Immature natural killer cell (primary cell): ENCODE data around the gene FOXO4. TPM values are rescaled to one million over a fixed set of nuclear protein-coding genes. Genes with fewer than 3 reads are reported as not detected.
A peak's percentile ranks its signal among the peaks of the same experiment; 100 is the strongest.

Experiments used
- DNase-seq, 3 donors: peaks; one replicate each; pipeline ENCODE4 v3.0.0; 2022; ENCODE audit warnings: mixed read lengths in 1 of 3
- H3K27ac Mint-ChIP-seq, 6 donors: one replicate each; pipeline ENCODE4 v1.8.0; 2020; ENCODE audit warnings: mixed read lengths in 6 of 6, mild to moderate bottlenecking in 5 of 6, inconsistent platforms in 4 of 6, moderate library complexity in 3 of 6
- H3K27me3 Mint-ChIP-seq, 3 donors: one replicate each; pipeline ENCODE4 v1.8.0; 2020 to 2021; ENCODE audit warnings: low read depth in 3 of 3, mild to moderate bottlenecking in 3 of 3, mixed read lengths in 3 of 3, moderate library complexity in 3 of 3, inconsistent platforms in 1 of 3
- H3K36me3 Mint-ChIP-seq, 3 donors: one replicate each; pipeline ENCODE4 v1.8.0; 2020; ENCODE audit warnings: mixed read lengths in 3 of 3, inconsistent platforms in 2 of 3, mild to moderate bottlenecking in 2 of 3
- H3K4me1 Mint-ChIP-seq, 2 donors: one replicate each; pipeline ENCODE4 v1.8.0; 2020; ENCODE audit warnings: inconsistent platforms in 2 of 2, mild to moderate bottlenecking in 2 of 2, mixed read lengths in 2 of 2, moderate library complexity in 1 of 2
- H3K4me3 Mint-ChIP-seq, 5 donors: one replicate each; pipeline ENCODE4 v1.8.0; 2020; ENCODE audit warnings: mild to moderate bottlenecking in 5 of 5, mixed read lengths in 5 of 5, inconsistent platforms in 3 of 5, moderate library complexity in 3 of 5
- H3K9me3 Mint-ChIP-seq, 6 donors: one replicate each; pipeline ENCODE4 v1.8.0; 2020; ENCODE audit warnings: mild to moderate bottlenecking in 6 of 6, mixed read lengths in 6 of 6, inconsistent platforms in 4 of 6, moderate library complexity in 3 of 6
- polyA plus RNA-seq, 3 donors: library from polyadenylated mRNA; unstranded; fragments of 300-500 nt; fragmentation: Illumina TruSeq; gene quantifications; one replicate each; pipeline ENCODE4 v1.2.3, GENCODE V29; 2021

The FOXO4 gene
- polyA plus RNA-seq, 3 donors from 2014 or later: 1.8 to 6.5 (median 2.9) TPM

DNA sequence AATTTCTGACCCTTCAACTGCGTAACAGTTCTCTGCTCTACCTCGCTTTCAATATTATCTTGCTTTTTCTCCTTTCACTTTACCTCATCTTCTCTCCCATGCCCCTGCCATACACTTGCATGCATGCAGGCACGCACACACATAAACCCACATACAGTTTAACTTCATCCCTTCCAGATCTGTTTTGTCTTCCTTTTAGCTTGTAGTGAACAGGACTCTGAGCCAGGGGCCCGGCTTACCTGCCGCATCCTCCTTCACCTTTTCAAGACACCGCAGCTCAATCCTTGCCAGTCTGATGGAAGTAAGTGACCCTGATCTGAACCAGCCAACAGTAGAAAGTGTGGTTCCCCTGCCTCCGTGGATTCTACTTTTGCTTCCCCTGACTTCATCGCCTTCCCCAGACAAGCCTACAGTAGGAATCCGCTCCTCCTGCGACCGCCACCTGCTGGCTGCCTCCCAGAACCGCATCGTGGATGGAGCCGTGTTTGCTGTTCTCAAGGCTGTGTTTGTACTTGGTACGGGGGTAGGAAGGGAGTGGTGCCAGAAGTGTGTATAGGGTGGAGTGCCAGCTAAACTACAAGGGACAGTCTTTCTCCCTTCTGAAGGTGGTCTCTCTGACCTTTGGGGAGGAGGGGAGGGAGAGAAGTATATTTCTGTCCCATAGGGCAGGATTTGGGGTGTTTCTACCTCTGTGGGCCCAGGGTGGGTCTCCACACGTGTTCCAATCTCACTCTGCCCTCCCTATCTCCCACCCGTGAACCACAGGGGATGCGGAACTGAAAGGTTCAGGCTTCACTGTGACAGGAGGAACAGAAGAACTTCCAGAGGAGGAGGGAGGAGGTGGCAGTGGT, 33.5 kb downstream of the FOXO4 start:
- Mint-ChIP-seq H3K9me3 (no peaks in the 10 kb centered on the region), H3K36me3 (peaks cover 13 to 20% (median 16%) of the 10 kb centered on the region in 3 donors), H3K27ac (peak overlapping the region; percentile 29 to 83 (median 46)), H3K27me3 (peaks cover 4 to 7% (median 6%) of the 10 kb centered on the region in 3 donors), H3K4me1 (peaks cover 11 to 14% of the 10 kb centered on the region in 2 donors), H3K4me3 (no peak overlapping the region)
- peak; percentile 67 to 73 (median 70) for DNase-seq

GRCh38 chrX:71131510-71131909, 35.9 kb downstream of the FOXO4 start:
- Mint-ChIP-seq H3K27me3 (peaks cover 3 to 12% (median 3%) of the 10 kb centered on the region in 3 donors), H3K27ac (peak overlapping the region in 2 of 6 donors; percentile 12 to 14), H3K4me1 (peaks cover 9 to 14% of the 10 kb centered on the region in 2 donors), H3K4me3 (no peak overlapping the region), H3K9me3 (no peaks in the 10 kb centered on the region), H3K36me3 (peaks cover 11 to 27% (median 24%) of the 10 kb centered on the region in 3 donors)
- no peak for DNase-seq

- Mint-ChIP-seq H3K4me1 (peaks cover 0 to 6% of the 10 kb centered on the region in 2 donors), H3K4me3 (no peak overlapping the region), H3K27me3 (peaks cover 4 to 11% (median 4%) of the 10 kb centered on the region in 3 donors), H3K36me3 (peaks cover 6 to 21% (median 7%) of the 10 kb centered on the region in 3 donors), H3K27ac (peak overlapping the region in 1 of 6 donors; percentile 23), H3K9me3 (no peaks in the 10 kb centered on the region)
- no peak for DNase-seq
These were observed 44.8 kb downstream of the FOXO4 start for GRCh38 chrX:71140440-71140839.

- Mint-ChIP-seq H3K4me3 (no peak overlapping the region), H3K9me3 (no peaks in the 10 kb centered on the region), H3K36me3 (peaks cover 0 to 13% (median 6%) of the 10 kb centered on the region in 3 donors), H3K27ac (no peak overlapping the region), H3K4me1 (peaks cover 12 to 16% of the 10 kb centered on the region in 2 donors), H3K27me3 (peaks cover 4 to 14% (median 7%) of the 10 kb centered on the region in 3 donors)
- DNase-seq: no peak
These were observed 47.9 kb downstream of the FOXO4 start for GRCh38 chrX:71143508-71143907.

- DNase-seq: no peak
- H3K27ac Mint-ChIP-seq: no peak within 1 kb of the TSS
- H3K27me3 Mint-ChIP-seq: peaks cover 0 to 14% (median 6%) of the 10 kb centered on the region in 3 donors
- H3K4me3 Mint-ChIP-seq: peak within 1 kb of the TSS; percentile 3 to 50 (median 42)
- H3K36me3 Mint-ChIP-seq: peaks cover 0 to 6% (median 0%) of the 10 kb centered on the region in 3 donors
- peaks cover 12 to 16% of the 10 kb centered on the region in 2 donors for H3K4me1 Mint-ChIP-seq
- H3K9me3 Mint-ChIP-seq: no peaks in the 10 kb centered on the region
These were observed 49.0 kb downstream of the FOXO4 start, which contains the start of gene NLGN3 for GRCh38 chrX:71144651-71145050. Gene NLGN3, plus strand, starts transcription at chrX:71144841. Its CDS starts 2,909 bp downstream, at chrX:71147750.

DNA sequence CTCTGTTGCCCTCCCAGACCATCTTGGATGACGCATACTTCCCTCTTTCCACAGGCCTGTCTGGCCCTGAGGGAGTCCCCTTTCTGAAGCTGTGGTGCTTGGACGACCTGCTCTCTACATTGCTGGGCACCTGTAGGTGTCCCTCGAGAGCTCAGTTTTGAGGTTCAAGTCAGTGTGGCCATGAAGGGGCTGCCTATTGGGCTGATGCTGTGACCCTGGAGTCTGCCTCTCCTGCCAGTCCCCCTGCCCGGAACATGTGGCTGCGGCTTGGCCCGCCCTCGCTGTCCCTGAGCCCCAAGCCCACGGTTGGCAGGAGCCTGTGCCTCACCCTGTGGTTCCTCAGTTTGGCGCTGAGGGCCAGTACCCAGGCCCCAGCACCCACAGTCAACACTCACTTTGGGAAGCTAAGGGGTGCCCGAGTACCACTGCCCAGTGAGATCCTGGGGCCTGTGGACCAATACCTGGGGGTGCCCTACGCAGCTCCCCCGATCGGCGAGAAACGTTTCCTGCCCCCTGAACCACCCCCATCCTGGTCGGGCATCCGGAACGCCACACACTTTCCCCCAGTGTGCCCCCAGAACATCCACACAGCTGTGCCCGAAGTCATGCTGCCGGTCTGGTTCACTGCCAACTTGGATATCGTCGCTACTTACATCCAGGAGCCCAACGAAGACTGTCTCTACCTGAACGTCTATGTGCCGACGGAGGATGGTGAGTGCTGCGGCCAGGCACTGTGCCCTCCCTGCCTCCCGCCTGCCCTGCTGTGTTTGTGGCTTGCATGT, 52.0 kb downstream of the FOXO4 start:
- peaks cover 0 to 21% (median 6%) of the 10 kb centered on the region in 3 donors for H3K27me3 Mint-ChIP-seq
- H3K4me1 Mint-ChIP-seq: peaks cover 12 to 16% of the 10 kb centered on the region in 2 donors
- H3K9me3 Mint-ChIP-seq: no peaks in the 10 kb centered on the region
- H3K4me3 Mint-ChIP-seq: no peak overlapping the region
- H3K36me3 Mint-ChIP-seq: no peaks in the 10 kb centered on the region
- peak overlapping the region in 1 of 6 donors; percentile 21 for H3K27ac Mint-ChIP-seq
- no peak for DNase-seq

DNA sequence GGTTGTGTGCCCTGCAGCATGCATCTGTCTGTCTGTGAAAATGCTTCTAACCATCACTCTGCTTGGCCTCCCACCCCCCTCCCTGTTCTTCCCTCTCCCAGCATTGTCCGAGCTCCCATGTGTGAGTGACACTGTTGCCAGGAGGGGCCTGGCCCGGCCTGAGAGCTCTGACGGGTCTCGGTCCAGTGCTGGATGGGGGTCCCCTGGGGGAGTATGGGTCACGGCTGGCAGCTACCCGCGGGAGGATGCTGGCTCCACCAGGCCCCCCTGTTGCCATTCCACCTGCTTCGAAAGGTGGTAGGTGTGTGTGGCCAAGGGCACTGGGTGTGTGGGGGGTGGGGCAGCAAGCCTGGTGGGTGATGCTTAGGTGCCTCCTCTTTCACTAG, 52.6 kb downstream of the FOXO4 start:
- Mint-ChIP-seq H3K4me1 (peaks cover 12 to 16% of the 10 kb centered on the region in 2 donors), H3K36me3 (no peaks in the 10 kb centered on the region), H3K4me3 (no peak overlapping the region), H3K27ac (no peak overlapping the region), H3K27me3 (peaks cover 0 to 19% (median 7%) of the 10 kb centered on the region in 3 donors), H3K9me3 (no peaks in the 10 kb centered on the region)
- DNase-seq: no peak

DNA sequence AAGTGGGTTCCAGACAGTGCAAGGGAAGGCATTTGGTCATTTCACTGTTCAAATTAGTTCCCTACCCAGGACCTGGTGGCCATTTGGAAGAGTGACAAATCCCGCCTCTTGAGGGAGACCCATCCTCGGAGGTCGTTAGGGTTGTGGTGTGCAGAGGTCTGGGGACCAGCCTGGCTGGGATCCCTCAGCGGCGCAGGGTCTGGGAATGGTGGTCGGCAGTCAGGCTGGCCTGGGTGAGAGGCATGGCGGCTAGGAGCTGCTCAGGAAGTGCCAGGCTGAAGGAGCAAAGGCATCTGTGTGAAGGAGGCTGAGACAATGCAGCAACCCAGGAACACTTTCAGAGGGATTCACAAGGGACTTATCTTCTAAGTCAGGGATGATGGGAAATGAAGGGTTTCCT, 55.7 kb downstream of the FOXO4 start:
- peaks cover under 1 to 4% of the 10 kb centered on the region in 2 donors for H3K4me1 Mint-ChIP-seq

More for the DNA sequence above, 55.7 kb downstream of the FOXO4 start:
- Mint-ChIP-seq H3K27ac (no peak overlapping the region), H3K36me3 (no peaks in the 10 kb centered on the region), H3K27me3 (peaks cover 0 to 9% (median 3%) of the 10 kb centered on the region in 3 donors), H3K4me3 (no peak overlapping the region), H3K9me3 (no peaks in the 10 kb centered on the region)
- no peak for DNase-seq

Other genes starting within 250 kb of the FOXO4 start
- not detected for gene TEX11, start 187.1 kb upstream of the FOXO4 start, polyA plus RNA-seq
- not detected for gene SLC7A3, start 164.8 kb upstream of the FOXO4 start, polyA plus RNA-seq
- 1 to 10 TPM; 5.3 to 9.2 (median 5.9) TPM for gene SNX12, start 27.5 kb upstream of the FOXO4 start, polyA plus RNA-seq
- gene CXorf65, start 10.9 kb downstream of the FOXO4 start, polyA plus RNA-seq: 10 to 100 TPM in 1 of 3 donors, 1 to 10 TPM in 1, not detected in 1; 5.6 to 15.2 TPM
- gene IL2RG, start 15.7 kb downstream of the FOXO4 start, polyA plus RNA-seq: 1,000 to 10,000 TPM; 1,102 to 1,755 (median 1,598) TPM
- gene MED12, start 22.7 kb downstream of the FOXO4 start, polyA plus RNA-seq: 10 to 100 TPM in 1 of 3 donors, 1 to 10 TPM in 1, not detected in 1; 8.6 to 21.5 TPM
- under 1 TPM in 2 of 3 donors, not detected in 1; 0.07 to 0.08 TPM for gene NLGN3, start 49.0 kb downstream of the FOXO4 start, polyA plus RNA-seq
- gene GJB1, start 127.4 kb downstream of the FOXO4 start, polyA plus RNA-seq: not detected
- 1 to 10 TPM; 3.0 to 5.6 (median 5.0) TPM for gene ZMYM3, start 158.3 kb downstream of the FOXO4 start, polyA plus RNA-seq
- gene NONO, start 187.8 kb downstream of the FOXO4 start, polyA plus RNA-seq: 100 to 1,000 TPM; 150 to 230 (median 188) TPM
- gene ITGB1BP2, start 205.9 kb downstream of the FOXO4 start, polyA plus RNA-seq: not detected